Measurements from ENCODE around the gene DMAC2L.

DNA sequence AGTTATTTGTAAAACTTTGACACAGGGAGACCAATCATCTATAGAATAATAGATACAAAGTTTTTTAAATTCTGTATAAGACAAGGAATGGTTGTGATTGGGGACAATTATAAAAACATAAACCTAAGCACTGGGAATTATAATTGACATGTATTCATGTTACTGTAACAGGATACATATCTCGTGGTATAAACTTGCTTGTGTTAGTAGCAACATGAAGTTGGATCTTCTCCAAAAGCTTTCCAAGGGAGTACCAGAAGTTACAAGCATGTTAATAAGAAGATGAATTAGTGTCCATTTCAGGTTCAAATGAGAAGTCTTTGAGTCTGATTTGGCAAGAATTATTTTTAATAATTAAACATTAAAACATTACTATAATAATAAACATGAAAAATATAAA is 42.4 kb downstream of the DMAC2L start:
- TF ChIP-seq, protein P1, sequence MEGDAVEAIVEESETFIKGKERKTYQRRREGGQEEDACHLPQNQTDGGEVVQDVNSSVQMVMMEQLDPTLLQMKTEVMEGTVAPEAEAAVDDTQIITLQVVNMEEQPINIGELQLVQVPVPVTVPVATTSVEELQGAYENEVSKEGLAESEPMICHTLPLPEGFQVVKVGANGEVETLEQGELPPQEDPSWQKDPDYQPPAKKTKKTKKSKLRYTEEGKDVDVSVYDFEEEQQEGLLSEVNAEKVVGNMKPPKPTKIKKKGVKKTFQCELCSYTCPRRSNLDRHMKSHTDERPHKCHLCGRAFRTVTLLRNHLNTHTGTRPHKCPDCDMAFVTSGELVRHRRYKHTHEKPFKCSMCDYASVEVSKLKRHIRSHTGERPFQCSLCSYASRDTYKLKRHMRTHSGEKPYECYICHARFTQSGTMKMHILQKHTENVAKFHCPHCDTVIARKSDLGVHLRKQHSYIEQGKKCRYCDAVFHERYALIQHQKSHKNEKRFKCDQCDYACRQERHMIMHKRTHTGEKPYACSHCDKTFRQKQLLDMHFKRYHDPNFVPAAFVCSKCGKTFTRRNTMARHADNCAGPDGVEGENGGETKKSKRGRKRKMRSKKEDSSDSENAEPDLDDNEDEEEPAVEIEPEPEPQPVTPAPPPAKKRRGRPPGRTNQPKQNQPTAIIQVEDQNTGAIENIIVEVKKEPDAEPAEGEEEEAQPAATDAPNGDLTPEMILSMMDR (IDR thresholded peaks at IDR 0.05) = no peak
- TF ChIP-seq POLR2A (IDR thresholded peaks at IDR 0.05) = no peak

Measured in gastroesophageal sphincter (tissue), 3 donors.